Gastroesophageal sphincter (tissue), 4 donors: ENCODE results near the gene ZFAND2A. TPM values are rescaled to one million over a fixed set of nuclear protein-coding genes. Genes with fewer than 3 reads are reported as not detected.
"Not testable (repeated sequence)": the region's sequence is repeated elsewhere in the genome, so short reads cannot be mapped to it uniquely, and the experiment has no call there.

ENCODE experiments used
- ATAC-seq: fragments of 150-250 bp; one replicate; pipeline ENCODE4 v1.9.1; 2016; ENCODE audit warnings: mild to moderate bottlenecking, moderate library complexity
- H3K27ac ChIP-seq, 4 donors: fragments of 200-600 bp; sonication (generic) in 3 of 4; 1 replicate in 3 of 4; 2 replicates in 1 of 4; pipeline ENCODE4 v1.5.1; 2016 to 2019
- H3K27me3 ChIP-seq: fragments of 200-600 bp; sonication (generic); one replicate; pipeline ENCODE4 v1.5.1; 2019
- H3K36me3 ChIP-seq, 2 donors: fragments of 200-600 bp; sonication (generic); one replicate each; pipeline ENCODE4 v1.5.1; 2019; ENCODE audit warnings: control low read depth in 1 of 2
- H3K4me1 ChIP-seq, 3 donors: fragments of 200-600 bp; sonication (generic); 1 replicate in 2 of 3; 2 replicates in 1 of 3; pipeline ENCODE4 v1.5.1; 2016 to 2019; ENCODE audit warnings: control low read depth in 2 of 3
- H3K4me3 ChIP-seq, 2 donors: fragments of 200-600 bp; sonication (generic); one replicate each; pipeline ENCODE4 v1.5.1; 2019; ENCODE audit warnings: mild to moderate bottlenecking in 1 of 2, moderate library complexity in 1 of 2
- H3K9me3 ChIP-seq, 3 donors: fragments of 200-600 bp; sonication (generic); one replicate each; pipeline ENCODE4 v1.5.1; 2017 to 2019; ENCODE audit warnings: control low read depth in 2 of 3
- CTCF ChIP-seq, 4 experiments: fragments of 200-600 bp in 2 of 4; fragments of 450-650 bp in 2 of 4; sonication (generic) in 1 of 4; IDR thresholded peaks; one replicate each; pipeline ENCODE4 v1.5.1; 2017 to 2019; ENCODE audit warnings: antibody characterized with exemption in 4 of 4, mild to moderate bottlenecking in 2 of 4, moderate library complexity in 2 of 4
- EP300 ChIP-seq: sonication (generic); formaldehyde crosslinking; IDR thresholded peaks from one replicate; pipeline ENCODE4 v1.6.1; 2017; ENCODE audit warnings: antibody characterized with exemption, mild to moderate bottlenecking
- POLR2A ChIP-seq, 2 donors: fragments of 450-650 bp; IDR thresholded peaks; one replicate each; pipeline ENCODE4 v1.6.1; 2017; ENCODE audit warnings: antibody characterized with exemption in 2 of 2, mild to moderate bottlenecking in 2 of 2, moderate library complexity in 1 of 2
- POLR2AphosphoS5 ChIP-seq: sonication (generic); formaldehyde crosslinking; IDR thresholded peaks from one replicate; pipeline ENCODE4 v1.6.1; 2017; ENCODE audit warnings: antibody characterized with exemption
- WGBS, 2 donors: methylation state at CpG; one replicate each; pipeline ENCODE4 v1.1.5; 2018; ENCODE audit warnings: low coverage in 1 of 2; 5-methylcytosine and 5-hydroxymethylcytosine counted together
- total RNA-seq, 4 donors: library from RNA; depleted of rRNA; stranded (reverse); fragments of >200 nt; gene quantifications; one replicate each; pipeline ENCODE4 v1.1.0, GENCODE V29; 2016

The ZFAND2A gene
- total RNA-seq, 4 donors from 2014 or later, result 19.1 to 28.0 (median 24.0) TPM

GRCh38 chr7:1201916-1202315 lies 41.9 kb upstream of the ZFAND2A start:
- peaks cover 70% of the 10 kb centered on the region for H3K27me3 ChIP-seq
- ATAC-seq, result no peak
- no peaks in the 10 kb centered on the region for H3K36me3 ChIP-seq
- 78 to 84% methylated on average over 4 to 10 of the region's 15 CpGs for WGBS, 2 donors
- no peak overlapping the region for H3K27ac ChIP-seq
- H3K4me1 ChIP-seq, result peaks cover 0 to 13% (median 0%) of the 10 kb centered on the region in 3 donors
- no peaks in the 10 kb centered on the region for H3K9me3 ChIP-seq
- no peak overlapping the region for H3K4me3 ChIP-seq
- TF ChIP-seq CTCF (IDR thresholded peaks at IDR 0.05), result no peak

GRCh38 chr7:1200045-1200444 lies 40.0 kb upstream of the ZFAND2A start:
- no peak for ATAC-seq
- no peaks in the 10 kb centered on the region for H3K36me3 ChIP-seq
- no peak overlapping the region for H3K4me3 ChIP-seq
- H3K4me1 ChIP-seq, result peaks cover 0 to 13% (median 0%) of the 10 kb centered on the region in 3 donors
- peaks cover 69% of the 10 kb centered on the region for H3K27me3 ChIP-seq
- 31 to 93% methylated on average over 2 to 7 of the region's 19 CpGs for WGBS, 2 donors
- no peaks in the 10 kb centered on the region for H3K9me3 ChIP-seq
- no peak overlapping the region for H3K27ac ChIP-seq
- TF ChIP-seq EP300 (no peak), POLR2AphosphoS5 (no peak), CTCF (IDR thresholded peaks at IDR 0.05) (no peak), POLR2A (IDR thresholded peaks at IDR 0.05) (no peak)

- H3K27me3 ChIP-seq, result peaks cover 76% of the 10 kb centered on the region
- whole genome bisulfite sequencing, 2 donors, result 26 to 36% methylated on average over 10 to 11 of the region's 15 CpGs
Measured at GRCh38 chr7:1197997-1198625, 38.1 kb upstream of the ZFAND2A start.

GRCh38 chr7:1196950-1197349 lies 37.0 kb upstream of the ZFAND2A start:
- Histone ChIP-seq H3K27ac (no peak overlapping the region), H3K4me1 (peaks cover 0 to 13% (median 0%) of the 10 kb centered on the region in 3 donors), H3K27me3 (peaks cover 77% of the 10 kb centered on the region), H3K36me3 (no peaks in the 10 kb centered on the region), H3K9me3 (no peaks in the 10 kb centered on the region), H3K4me3 (no peak overlapping the region)
- ATAC-seq, result no peak
- no peak for TF ChIP-seq EP300
- no peak for TF ChIP-seq POLR2AphosphoS5
- no peak for TF ChIP-seq CTCF (IDR thresholded peaks at IDR 0.05)
- no peak for TF ChIP-seq POLR2A (IDR thresholded peaks at IDR 0.05)
- WGBS, 2 donors, result 92% methylated on average over 3 of the region's 6 CpGs; no CpG with 5 or more reads in 1 of the 2 donors

More at GRCh38 chr7:1197997-1198625, 38.1 kb upstream of the ZFAND2A start:
- no peak overlapping the region for H3K4me3 ChIP-seq
- H3K4me1 ChIP-seq, result peaks cover 0 to 13% (median 0%) of the 10 kb centered on the region in 3 donors
- no peaks in the 10 kb centered on the region for H3K9me3 ChIP-seq
- ATAC-seq, result peak; percentile 36
- peak overlapping the region in 2 of 4 donors; percentile 29 to 73 for H3K27ac ChIP-seq
- no peaks in the 10 kb centered on the region for H3K36me3 ChIP-seq
- no peak for TF ChIP-seq POLR2A (IDR thresholded peaks at IDR 0.05)
- TF ChIP-seq EP300, result no peak
- TF ChIP-seq CTCF (IDR thresholded peaks at IDR 0.05), result no peak
- no peak for TF ChIP-seq POLR2AphosphoS5

GRCh38 chr7:1196441-1196840 lies 36.4 kb upstream of the ZFAND2A start:
- not testable (repeated sequence) for H3K27ac ChIP-seq, H3K9me3 ChIP-seq, H3K4me3 ChIP-seq, ATAC-seq, H3K36me3 ChIP-seq
- peaks cover 77% of the 10 kb centered on the region for H3K27me3 ChIP-seq
- H3K4me1 ChIP-seq, result peaks cover 0 to 13% (median 0%) of the 10 kb centered on the region in 3 donors
- WGBS, 2 donors, result no CpG with 5 or more reads among the region's 4 CpGs
